Trophoblast cell (in vitro differentiated cells and primary cell): Measurements from ENCODE around the gene MPP1. TPM values are rescaled to one million over a fixed set of nuclear protein-coding genes. Genes with fewer than 3 reads are reported as not detected.

Experiments used
- DNase-seq, 2 donors: peaks; one replicate each; pipeline ENCODE4 v3.0.0-alpha.2; 2016
- H2AFZ ChIP-seq: 2 replicates; pipeline ENCODE4 v1.6.1; 2013; ENCODE audit warnings: low read length, moderate library complexity, mild to moderate bottlenecking; ENCODE audit not compliant: insufficient read depth, poor library complexity
- H2AK5ac ChIP-seq: 2 replicates; pipeline ENCODE4 v1.6.1; 2013; ENCODE audit warnings: mild to moderate bottlenecking, low read length
- H2BK120ac ChIP-seq: 2 replicates; pipeline ENCODE4 v1.6.1; 2013; ENCODE audit warnings: low read length, mild to moderate bottlenecking, moderate library complexity; ENCODE audit not compliant: insufficient read depth, poor library complexity
- H2BK12ac ChIP-seq: 2 replicates; pipeline ENCODE4 v1.6.1; 2013; ENCODE audit warnings: mild to moderate bottlenecking, low read length, moderate library complexity
- H2BK5ac ChIP-seq: 2 replicates; pipeline ENCODE4 v1.6.1; 2013; ENCODE audit warnings: low read length, low read depth, moderate library complexity, mild to moderate bottlenecking; ENCODE audit not compliant: poor library complexity
- H3K14ac ChIP-seq: 2 replicates; pipeline ENCODE4 v1.6.1; 2013; ENCODE audit warnings: mild to moderate bottlenecking, low read length
- H3K18ac ChIP-seq: 2 replicates; pipeline ENCODE4 v1.6.1; 2013; ENCODE audit warnings: mild to moderate bottlenecking, low read length
- H3K23ac ChIP-seq: 2 replicates; pipeline ENCODE4 v1.6.1; 2013; ENCODE audit warnings: low read length
- H3K27ac ChIP-seq: 2 replicates; pipeline ENCODE4 v1.5.1; 2013; ENCODE audit warnings: low read depth, mild to moderate bottlenecking, inconsistent platforms, low read length, moderate library complexity
- H3K27me3 ChIP-seq: 2 replicates; pipeline ENCODE4 v1.6.1; 2013; ENCODE audit warnings: inconsistent platforms, mild to moderate bottlenecking, low read length, moderate library complexity; ENCODE audit not compliant: insufficient read depth
- H3K36me3 ChIP-seq, 2 experiments: 1 replicate in 1 of 2; 2 replicates in 1 of 2; pipeline ENCODE4 v1.6.1; 2013; ENCODE audit warnings: low read length in 2 of 2, mild to moderate bottlenecking in 2 of 2, moderate library complexity in 1 of 2; ENCODE audit not compliant: insufficient read depth in 2 of 2, control insufficient read depth in 1 of 2
- H3K4ac ChIP-seq: 2 replicates; pipeline ENCODE4 v1.6.1; 2013; ENCODE audit warnings: low read depth, mild to moderate bottlenecking, low read length, moderate library complexity
- H3K4me1 ChIP-seq, 2 experiments: 1 replicate in 1 of 2; 2 replicates in 1 of 2; pipeline ENCODE4 v1.6.1; 2013; ENCODE audit warnings: low read length in 2 of 2, mild to moderate bottlenecking in 2 of 2, moderate library complexity in 1 of 2; ENCODE audit not compliant: insufficient read depth in 2 of 2, control insufficient read depth in 1 of 2
- H3K4me2 ChIP-seq: 2 replicates; pipeline ENCODE4 v1.6.1; 2013; ENCODE audit warnings: inconsistent platforms, mild to moderate bottlenecking, low read length, moderate library complexity
- H3K4me3 ChIP-seq: 2 replicates; pipeline ENCODE4 v1.5.1; 2013; ENCODE audit warnings: mild to moderate bottlenecking, low read depth, low read length, inconsistent platforms
- H3K79me1 ChIP-seq: one replicate; pipeline ENCODE4 v1.6.1; 2013; ENCODE audit warnings: low read length
- H3K79me2 ChIP-seq: 2 replicates; pipeline ENCODE4 v1.6.1; 2013; ENCODE audit warnings: low read length, mild to moderate bottlenecking; ENCODE audit not compliant: control insufficient read depth, insufficient read depth, poor library complexity
- H3K9ac ChIP-seq: 2 replicates; pipeline ENCODE4 v1.6.1; 2013; ENCODE audit warnings: mild to moderate bottlenecking, low read length
- H3K9me3 ChIP-seq: 2 replicates; pipeline ENCODE4 v1.6.1; 2013; ENCODE audit warnings: low read depth, mild to moderate bottlenecking, control low read depth, inconsistent platforms, low read length; ENCODE audit not compliant: insufficient read depth
- H4K12ac ChIP-seq: 2 replicates; pipeline ENCODE4 v1.6.1; 2013; ENCODE audit warnings: low read depth, mild to moderate bottlenecking, low read length, moderate library complexity
- H4K8ac ChIP-seq: 2 replicates; pipeline ENCODE4 v1.6.1; 2013; ENCODE audit warnings: low read depth, mild to moderate bottlenecking, low read length, moderate library complexity
- H4K91ac ChIP-seq: one replicate; pipeline ENCODE4 v1.6.1; 2013; ENCODE audit warnings: low read depth, mild to moderate bottlenecking, low read length, moderate library complexity
- WGBS: extraction: QIAGEN DNeasy Blood & Tissue Kit; methylation state at CpG from one replicate; pipeline ENCODE4 v1.1.7; 2013; ENCODE audit warnings: missing lambda C conversion rate; ENCODE audit not compliant: insufficient read length, insufficient coverage; ENCODE audit errors: extremely low coverage; 5-methylcytosine and 5-hydroxymethylcytosine counted together
- polyA plus RNA-seq: library from polyadenylated mRNA; stranded (reverse); fragments of 200-250 nt; gene quantifications from 2 replicates; pipeline ENCODE4 v1.2.3, GENCODE V29; 2013

Gene MPP1
- polyA plus RNA-seq = 125 and 134 TPM in 2 replicates

GRCh38 chrX:154804957-154805695, at the start of gene MPP1:
TSS of gene MPP1 (minus strand) at chrX:154805485. CDS start at chrX:154805373, 112 bp downstream.
- Histone ChIP-seq H3K36me3 (no peaks in the 10 kb centered on the region), H3K4ac (no peak within 1 kb of the TSS), H3K23ac (no peak within 1 kb of the TSS), H4K12ac (peak within 1 kb of the TSS; percentile 43), H3K79me1 (peaks cover 8% of the 10 kb centered on the region), H4K8ac (peak within 1 kb of the TSS; percentile 61), H4K91ac (peak within 1 kb of the TSS; percentile 65), H3K4me1 (peaks cover 2 to 4% of the 10 kb centered on the region in 2 experiments), H2BK120ac (peak within 1 kb of the TSS; percentile 58), H2AFZ (peak within 1 kb of the TSS; percentile 75), H3K4me2 (peak within 1 kb of the TSS; percentile 86), H3K27ac (peak within 1 kb of the TSS; percentile 84), H3K18ac (no peak within 1 kb of the TSS), H2BK12ac (peak within 1 kb of the TSS; percentile 89), H3K27me3 (no peaks in the 10 kb centered on the region), H2BK5ac (peak within 1 kb of the TSS; percentile 64), H3K79me2 (peaks cover 3% of the 10 kb centered on the region), H2AK5ac (no peak within 1 kb of the TSS), H3K4me3 (peak within 1 kb of the TSS; percentile 83), H3K9me3 (no peaks in the 10 kb centered on the region), H3K14ac (peak within 1 kb of the TSS; percentile 70), H3K9ac (peak within 1 kb of the TSS; percentile 76)
- DNase-seq = peak; percentile 76 to 82
- WGBS = no CpG with 5 or more reads among the region's 65 CpGs

GRCh38 chrX:154850957-154851611, 45.8 kb upstream of the MPP1 start:
- Histone ChIP-seq H2AFZ (no peak overlapping the region), H3K4me1 (no peaks in the 10 kb centered on the region), H3K9me3 (no peaks in the 10 kb centered on the region), H4K91ac (no peak overlapping the region), H3K23ac (no peak overlapping the region), H3K18ac (no peak overlapping the region), H3K4ac (no peak overlapping the region), H2BK5ac (no peak overlapping the region), H2AK5ac (no peak overlapping the region), H2BK12ac (no peak overlapping the region), H3K36me3 (no peaks in the 10 kb centered on the region), H4K8ac (no peak overlapping the region), H3K14ac (no peak overlapping the region), H3K27ac (no peak overlapping the region), H3K4me2 (no peak overlapping the region), H2BK120ac (no peak overlapping the region), H4K12ac (no peak overlapping the region), H3K27me3 (no peaks in the 10 kb centered on the region), H3K4me3 (no peak overlapping the region), H3K79me2 (no peaks in the 10 kb centered on the region), H3K9ac (no peak overlapping the region), H3K79me1 (no peaks in the 10 kb centered on the region)
- no peak for DNase-seq
- no CpG with 5 or more reads among the region's 1 CpG for WGBS

GRCh38 chrX:154840856-154841255, 35.6 kb upstream of the MPP1 start:
- Histone ChIP-seq H3K23ac (no peak overlapping the region), H3K4ac (no peak overlapping the region), H2BK120ac (no peak overlapping the region), H3K36me3 (no peaks in the 10 kb centered on the region), H3K14ac (no peak overlapping the region), H2AFZ (no peak overlapping the region), H4K8ac (no peak overlapping the region), H3K9me3 (no peaks in the 10 kb centered on the region), H3K4me1 (no peaks in the 10 kb centered on the region), H3K18ac (no peak overlapping the region), H2AK5ac (no peak overlapping the region), H3K27me3 (no peaks in the 10 kb centered on the region), H3K79me2 (no peaks in the 10 kb centered on the region), H3K4me3 (no peak overlapping the region), H4K91ac (no peak overlapping the region), H3K9ac (no peak overlapping the region), H3K27ac (no peak overlapping the region), H2BK5ac (no peak overlapping the region), H3K4me2 (no peak overlapping the region), H3K79me1 (no peaks in the 10 kb centered on the region), H4K12ac (no peak overlapping the region), H2BK12ac (no peak overlapping the region)
- no CpG with 5 or more reads among the region's 2 CpGs for WGBS
- DNase-seq = peak; percentile 4 to 64

- H3K79me1 ChIP-seq = no peaks in the 10 kb centered on the region
- H3K23ac ChIP-seq = no peak overlapping the region
- no peak overlapping the region for H3K9ac ChIP-seq
- H3K4me2 ChIP-seq = no peak overlapping the region
- no peak overlapping the region for H3K14ac ChIP-seq
- H3K79me2 ChIP-seq = no peaks in the 10 kb centered on the region
- H3K36me3 ChIP-seq = no peaks in the 10 kb centered on the region
- no peak for DNase-seq
- no peak overlapping the region for H2BK120ac ChIP-seq
- H3K18ac ChIP-seq = no peak overlapping the region
- H2AK5ac ChIP-seq = no peak overlapping the region
- H3K4ac ChIP-seq = no peak overlapping the region
- H3K9me3 ChIP-seq = no peaks in the 10 kb centered on the region
- H3K4me1 ChIP-seq = no peaks in the 10 kb centered on the region
- WGBS = no CpG with 5 or more reads among the region's 1 CpG
- no peak overlapping the region for H4K8ac ChIP-seq
- no peak overlapping the region for H4K12ac ChIP-seq
- no peak overlapping the region for H3K4me3 ChIP-seq
- no peak overlapping the region for H2AFZ ChIP-seq
- no peak overlapping the region for H2BK5ac ChIP-seq
- no peak overlapping the region for H4K91ac ChIP-seq
- no peak overlapping the region for H2BK12ac ChIP-seq
- H3K27me3 ChIP-seq = no peaks in the 10 kb centered on the region
- no peak overlapping the region for H3K27ac ChIP-seq
Measured at GRCh38 chrX:154836163-154836562, 30.9 kb upstream of the MPP1 start.
